Mammary epithelial cell (primary cell): ENCODE measurements around the gene CLDN15.

Source experiments
- CTCF ChIP-seq, 2 donors: IDR thresholded peaks in 1 of 2; conservative IDR thresholded peaks in 1 of 2; 2 replicates each; pipeline ENCODE4 v1.5.1; 2011 to 2012; ENCODE audit warnings: inconsistent platforms in 2 of 2, low read length in 2 of 2, mild to moderate bottlenecking in 2 of 2, control low read depth in 1 of 2, low read depth in 1 of 2; ENCODE audit not compliant: insufficient read depth in 1 of 2; ENCODE audit errors: extremely low read depth in 1 of 2
- EZH2 ChIP-seq: IDR thresholded peaks from 2 replicates; pipeline ENCODE4 v1.6.1; 2012; ENCODE audit warnings: low read length, inconsistent platforms, borderline replicate concordance

GRCh38 chr7:101273206-101273605 lies 35.6 kb upstream of the CLDN15 start:
- no peak for TF ChIP-seq CTCF (conservative IDR thresholded peaks at IDR 0.05 in 1 of 2, IDR thresholded peaks at IDR 0.05 in 1 of 2; ENCODE audit: extremely low read depth in 1 of 2, insufficient read depth in 1 of 2, low read depth in 1 of 2, low read length in 2 of 2)
- no peak for TF ChIP-seq EZH2
